DND-41 (cell line): ENCODE results near the gene ZDHHC1.
A peak's percentile ranks its signal among the peaks of the same experiment; 100 is the strongest.
"Not testable (repeated sequence)": the region's sequence is repeated elsewhere in the genome, so short reads cannot be mapped to it uniquely, and the experiment has no call there.

Experiments
- ATAC-seq: fragments of 200-7000 bp; cut with Tn5 transposase; 3 replicates; pipeline ENCODE4 v1.9.1; 2021; ENCODE audit warnings: low read depth; ENCODE audit not compliant: insufficient read depth
- DNase-seq: peaks from one replicate; pipeline ENCODE4 v3.0.0-alpha.2; 2020
- H2AFZ ChIP-seq: 2 replicates; pipeline ENCODE4 v1.6.0; 2012; ENCODE audit warnings: low read depth, low read length
- H3K27ac ChIP-seq: 2 replicates; pipeline ENCODE4 v1.5.1; 2012; ENCODE audit warnings: low read length, inconsistent platforms
- H3K27me3 ChIP-seq: fragments of 200-600 bp; sonication (generic); 2 replicates; pipeline ENCODE4 v1.6.0; 2012; ENCODE audit warnings: low read length, mild to moderate bottlenecking, inconsistent platforms; ENCODE audit not compliant: insufficient read depth, poor library complexity
- H3K36me3 ChIP-seq: 2 replicates; pipeline ENCODE4 v1.5.1; 2012; ENCODE audit warnings: low read length, inconsistent platforms; ENCODE audit not compliant: insufficient read depth
- H3K4me1 ChIP-seq: 2 replicates; pipeline ENCODE4 v1.5.1; 2012; ENCODE audit warnings: mild to moderate bottlenecking, low read length; ENCODE audit not compliant: insufficient read depth
- H3K4me2 ChIP-seq: 2 replicates; pipeline ENCODE4 v1.6.0; 2012; ENCODE audit warnings: mild to moderate bottlenecking, moderate library complexity, low read length, inconsistent platforms; ENCODE audit not compliant: insufficient read depth
- H3K4me3 ChIP-seq, 2 experiments: fragments of 200-600 bp in 1 of 2; shearing (Covaris generic) in 1 of 2; 2 replicates each; pipeline ENCODE4 v1.5.1; 2012 to 2016; ENCODE audit warnings: inconsistent platforms in 2 of 2, low read length in 2 of 2, mild to moderate bottlenecking in 2 of 2, low read depth in 1 of 2, moderate library complexity in 1 of 2
- H3K79me2 ChIP-seq: 2 replicates; pipeline ENCODE4 v1.6.0; 2012; ENCODE audit warnings: low read length, inconsistent platforms; ENCODE audit not compliant: insufficient read depth
- H3K9ac ChIP-seq: 2 replicates; pipeline ENCODE4 v1.6.0; 2012; ENCODE audit warnings: low read depth, mild to moderate bottlenecking, inconsistent platforms, low read length, moderate library complexity
- H3K9me3 ChIP-seq: 2 replicates; pipeline ENCODE4 v1.5.1; 2012; ENCODE audit warnings: low read length, moderate library complexity, mild to moderate bottlenecking, inconsistent platforms; ENCODE audit not compliant: insufficient read depth, severe bottlenecking
- H4K20me1 ChIP-seq: 2 replicates; pipeline ENCODE4 v1.6.0; 2012; ENCODE audit warnings: low read length; ENCODE audit not compliant: insufficient read depth
- CTCF ChIP-seq: IDR thresholded peaks from 2 replicates; pipeline ENCODE4 v1.5.1; 2012; ENCODE audit warnings: borderline replicate concordance, low read length, moderate library complexity, mild to moderate bottlenecking; ENCODE audit not compliant: poor library complexity, severe bottlenecking; ENCODE audit errors: extremely low read depth
- EZH2 ChIP-seq: IDR thresholded peaks from 3 replicates; pipeline ENCODE4 v1.6.1; 2012; ENCODE audit warnings: borderline replicate concordance, low read depth, mild to moderate bottlenecking, moderate library complexity, low read length, inconsistent platforms; ENCODE audit not compliant: severe bottlenecking

Gene ZDHHC1

DNA sequence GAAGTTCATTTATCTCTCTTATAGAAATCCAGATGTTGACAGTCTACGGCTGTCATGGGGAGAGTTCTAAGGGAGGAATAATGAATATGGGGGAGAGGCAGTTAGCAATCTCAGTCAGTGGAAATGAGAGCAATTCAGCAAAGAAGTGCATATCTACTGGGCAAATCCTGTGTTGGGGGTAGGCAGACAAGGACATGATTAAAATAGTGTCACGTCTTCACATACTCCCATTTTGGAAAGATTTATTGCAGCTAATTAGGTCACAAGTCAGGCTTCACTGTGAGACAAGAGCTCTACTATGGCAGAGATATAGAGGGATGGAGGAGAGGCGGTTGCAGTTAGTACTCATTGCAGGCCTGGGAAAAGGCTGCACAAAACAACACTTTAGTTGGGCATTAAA is 59.9 kb downstream of the ZDHHC1 start:
- Histone ChIP-seq H3K27ac (no peak overlapping the region), H3K9ac (no peak overlapping the region), H2AFZ (no peak overlapping the region), H3K27me3 (no peaks in the 10 kb centered on the region), H4K20me1 (no peaks in the 10 kb centered on the region), H3K79me2 (no peaks in the 10 kb centered on the region), H3K4me2 (no peak overlapping the region), H3K4me1 (no peaks in the 10 kb centered on the region), H3K9me3 (no peaks in the 10 kb centered on the region), H3K36me3 (no peaks in the 10 kb centered on the region), H3K4me3 (no peak overlapping the region)
- DNase-seq (no peak), ATAC-seq (no peak)
- TF ChIP-seq CTCF = no peak
- TF ChIP-seq EZH2 = no peak

GRCh38 chr16:67352463-67352862 is 63.8 kb downstream of the ZDHHC1 start:
- H3K27ac ChIP-seq, H3K27me3 ChIP-seq, ATAC-seq, H3K9ac ChIP-seq, H3K9me3 ChIP-seq, H3K79me2 ChIP-seq, H2AFZ ChIP-seq, H3K4me1 ChIP-seq, H4K20me1 ChIP-seq, H3K4me3 ChIP-seq, H3K36me3 ChIP-seq, H3K4me2 ChIP-seq, DNase-seq: not testable (repeated sequence)

DNA sequence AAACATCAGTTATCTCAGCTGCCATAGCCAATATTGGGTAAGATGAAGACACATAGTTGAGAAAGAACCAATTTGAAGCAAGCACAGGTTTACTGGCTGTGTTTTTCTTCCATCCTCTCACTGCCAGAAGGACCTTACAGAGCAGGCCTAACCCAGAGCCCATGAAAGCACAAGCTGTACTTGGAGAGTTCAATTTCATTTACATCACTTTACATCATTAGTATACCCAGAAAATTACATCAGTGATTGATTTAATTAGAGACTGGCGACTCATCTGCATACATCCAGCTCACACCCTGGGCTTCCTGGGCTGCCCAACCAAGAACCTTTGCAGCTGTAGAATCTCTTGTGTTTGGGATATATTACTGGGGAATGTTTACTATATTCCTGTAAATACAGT is 66.0 kb downstream of the ZDHHC1 start:
- no peaks in the 10 kb centered on the region for H3K79me2 ChIP-seq
- TF ChIP-seq CTCF = no peak
- TF ChIP-seq EZH2 = no peak
- ATAC-seq = no peak

GRCh38 chr16:67349172-67349571 is 67.1 kb downstream of the ZDHHC1 start:
- ATAC-seq = 0 out of 3 replicates have a peak, but pooled peaks have one; percentile 39
- H2AFZ ChIP-seq = no peak overlapping the region
- no peaks in the 10 kb centered on the region for H3K36me3 ChIP-seq

More for the DNA sequence above, 66.0 kb downstream of the ZDHHC1 start:
- Histone ChIP-seq H3K4me1 (no peaks in the 10 kb centered on the region), H3K4me2 (no peak overlapping the region), H3K27ac (no peak overlapping the region), H4K20me1 (no peaks in the 10 kb centered on the region), H3K9ac (no peak overlapping the region), H3K9me3 (no peaks in the 10 kb centered on the region), H3K4me3 (no peak overlapping the region), H2AFZ (no peak overlapping the region), H3K36me3 (no peaks in the 10 kb centered on the region), H3K27me3 (no peaks in the 10 kb centered on the region)
- no peak for DNase-seq

More at GRCh38 chr16:67349172-67349571, 67.1 kb downstream of the ZDHHC1 start:
- Histone ChIP-seq H3K4me2 (no peak overlapping the region), H4K20me1 (no peaks in the 10 kb centered on the region), H3K4me3 (no peak overlapping the region), H3K27me3 (no peaks in the 10 kb centered on the region), H3K27ac (no peak overlapping the region), H3K9ac (no peak overlapping the region), H3K4me1 (no peaks in the 10 kb centered on the region), H3K9me3 (no peaks in the 10 kb centered on the region), H3K79me2 (no peaks in the 10 kb centered on the region)
- DNase-seq = no peak
- peak; percentile 46 for TF ChIP-seq CTCF
- no peak for TF ChIP-seq EZH2
